Activated CD4-positive, CD25-positive, alpha-beta regulatory T cell treated with anti-CD3 and anti-CD28 coated beads, Interleukin-2, amount 50 U/mL, for 16 hours (primary cell): ENCODE results near the gene FZD10.

Experiments
- DNase-seq: peaks from one replicate; pipeline ENCODE4 v3.0.0-alpha.2; 2020; ENCODE audit warnings: low read depth, low spot score

FZD10 gene

GRCh38 chr12:130205495-130205894 lies 43.2 kb downstream of the FZD10 start:
- no peak for DNase-seq

DNA sequence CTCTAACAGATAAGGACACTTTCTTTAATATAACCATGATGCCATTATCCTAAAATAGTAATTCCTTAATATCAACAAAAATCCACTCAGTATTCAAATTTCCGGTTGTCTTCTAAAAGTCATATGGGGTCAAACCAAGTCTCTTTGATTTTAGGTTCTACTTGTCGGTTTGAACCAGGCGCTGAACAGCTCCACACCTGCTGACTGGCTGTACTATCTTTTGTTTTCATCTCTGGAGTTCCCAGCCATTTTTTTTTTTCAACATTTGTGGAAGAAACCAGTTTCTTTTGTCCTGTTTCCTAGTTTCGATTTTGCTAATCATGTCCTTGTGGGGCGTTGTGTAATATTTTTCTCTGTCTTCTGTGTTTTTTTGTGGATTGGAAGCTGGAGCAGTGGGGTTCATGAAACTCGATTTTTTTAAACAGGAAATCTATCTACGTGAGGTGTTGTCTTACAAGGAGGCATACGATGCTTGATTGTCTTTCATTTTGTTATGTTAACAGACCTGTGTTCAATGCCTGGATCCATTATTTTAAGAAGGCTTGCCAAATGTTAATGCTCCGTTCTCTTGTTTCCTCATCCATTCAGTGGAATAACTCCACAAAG lies 50.2 kb downstream of the FZD10 start:
- DNase-seq: no peak

- no peak for DNase-seq
Measured at GRCh38 chr12:130213249-130213648, 51.0 kb downstream of the FZD10 start.

GRCh38 chr12:130214686-130215395 lies 52.6 kb downstream of the FZD10 start:
- DNase-seq: no peak
